GM18867 (cell line): ENCODE data around the gene IL25.
"Not testable (repeated sequence)": the region's sequence is repeated elsewhere in the genome, so short reads cannot be mapped to it uniquely, and the experiment has no call there.

ENCODE experiments used
- ATAC-seq: cut with Tn5 transposase; IDR thresholded peaks from one replicate; pipeline ENCODE4 v1.9.1; 2021; ENCODE audit warnings: mild to moderate bottlenecking, moderate library complexity; ENCODE audit not compliant: unreplicated experiment

Gene IL25

DNA sequence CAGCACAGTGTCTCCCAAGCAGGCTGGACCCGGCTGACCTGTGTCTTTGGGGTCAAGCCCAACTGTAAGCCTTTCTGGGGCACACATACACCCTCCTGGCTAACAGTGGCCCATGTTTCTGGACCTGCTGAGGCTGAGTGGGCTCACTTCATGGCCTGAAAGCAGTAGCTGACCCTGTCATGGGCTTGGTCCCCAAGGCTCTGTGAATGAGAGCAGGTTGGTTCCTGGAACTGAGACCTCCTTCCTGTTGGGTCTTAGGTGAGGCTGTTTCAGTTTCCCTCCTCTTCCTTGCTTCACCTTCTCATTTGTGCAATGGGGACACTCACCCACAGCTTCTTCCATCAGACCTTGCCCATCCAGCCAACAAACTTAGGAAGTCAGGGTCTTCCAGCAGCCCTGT lies 744 bp upstream of the IL25 start:
- ATAC-seq: no peak

DNA sequence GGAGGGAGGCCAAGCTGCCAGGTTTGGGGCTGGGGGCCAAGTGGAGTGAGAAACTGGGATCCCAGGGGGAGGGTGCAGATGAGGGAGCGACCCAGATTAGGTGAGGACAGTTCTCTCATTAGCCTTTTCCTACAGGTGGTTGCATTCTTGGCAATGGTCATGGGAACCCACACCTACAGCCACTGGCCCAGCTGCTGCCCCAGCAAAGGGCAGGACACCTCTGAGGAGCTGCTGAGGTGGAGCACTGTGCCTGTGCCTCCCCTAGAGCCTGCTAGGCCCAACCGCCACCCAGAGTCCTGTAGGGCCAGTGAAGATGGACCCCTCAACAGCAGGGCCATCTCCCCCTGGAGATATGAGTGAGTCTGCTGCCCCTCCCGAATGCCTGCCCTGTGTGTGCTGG lies 432 bp downstream of the IL25 start:
- ATAC-seq: no peak

DNA sequence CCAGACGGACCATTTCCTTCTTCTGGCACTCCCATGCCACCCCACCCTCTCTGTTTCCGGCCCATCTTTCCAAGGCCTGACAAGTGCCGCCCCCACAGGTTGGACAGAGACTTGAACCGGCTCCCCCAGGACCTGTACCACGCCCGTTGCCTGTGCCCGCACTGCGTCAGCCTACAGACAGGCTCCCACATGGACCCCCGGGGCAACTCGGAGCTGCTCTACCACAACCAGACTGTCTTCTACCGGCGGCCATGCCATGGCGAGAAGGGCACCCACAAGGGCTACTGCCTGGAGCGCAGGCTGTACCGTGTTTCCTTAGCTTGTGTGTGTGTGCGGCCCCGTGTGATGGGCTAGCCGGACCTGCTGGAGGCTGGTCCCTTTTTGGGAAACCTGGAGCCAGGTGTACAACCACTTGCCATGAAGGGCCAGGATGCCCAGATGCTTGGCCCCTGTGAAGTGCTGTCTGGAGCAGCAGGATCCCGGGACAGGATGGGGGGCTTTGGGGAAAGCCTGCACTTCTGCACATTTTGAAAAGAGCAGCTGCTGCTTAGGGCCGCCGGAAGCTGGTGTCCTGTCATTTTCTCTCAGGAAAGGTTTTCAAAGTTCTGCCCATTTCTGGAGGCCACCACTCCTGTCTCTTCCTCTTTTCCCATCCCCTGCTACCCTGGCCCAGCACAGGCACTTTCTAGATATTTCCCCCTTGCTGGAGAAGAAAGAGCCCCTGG lies 3.1 kb downstream of the IL25 start:
- no peak for ATAC-seq

- ATAC-seq: no peak
Measured at GRCh38 chr14:23376482-23377197, 4.0 kb downstream of the IL25 start, which contains the start of gene CMTM5. Gene CMTM5, plus strand, starts transcription at chr14:23377046. Its CDS starts 206 bp downstream, at chr14:23377252.

GRCh38 chr14:23377198-23377550 lies 4.6 kb downstream of the IL25 start:
- no peak for ATAC-seq

- no peak for ATAC-seq
Measured at GRCh38 chr14:23377573-23378563, 5.3 kb downstream of the IL25 start.

- no peak for ATAC-seq
Measured at GRCh38 chr14:23378612-23379220, 6.1 kb downstream of the IL25 start.

GRCh38 chr14:23379366-23380196 lies 7.0 kb downstream of the IL25 start:
- peak; percentile 55 for ATAC-seq

DNA sequence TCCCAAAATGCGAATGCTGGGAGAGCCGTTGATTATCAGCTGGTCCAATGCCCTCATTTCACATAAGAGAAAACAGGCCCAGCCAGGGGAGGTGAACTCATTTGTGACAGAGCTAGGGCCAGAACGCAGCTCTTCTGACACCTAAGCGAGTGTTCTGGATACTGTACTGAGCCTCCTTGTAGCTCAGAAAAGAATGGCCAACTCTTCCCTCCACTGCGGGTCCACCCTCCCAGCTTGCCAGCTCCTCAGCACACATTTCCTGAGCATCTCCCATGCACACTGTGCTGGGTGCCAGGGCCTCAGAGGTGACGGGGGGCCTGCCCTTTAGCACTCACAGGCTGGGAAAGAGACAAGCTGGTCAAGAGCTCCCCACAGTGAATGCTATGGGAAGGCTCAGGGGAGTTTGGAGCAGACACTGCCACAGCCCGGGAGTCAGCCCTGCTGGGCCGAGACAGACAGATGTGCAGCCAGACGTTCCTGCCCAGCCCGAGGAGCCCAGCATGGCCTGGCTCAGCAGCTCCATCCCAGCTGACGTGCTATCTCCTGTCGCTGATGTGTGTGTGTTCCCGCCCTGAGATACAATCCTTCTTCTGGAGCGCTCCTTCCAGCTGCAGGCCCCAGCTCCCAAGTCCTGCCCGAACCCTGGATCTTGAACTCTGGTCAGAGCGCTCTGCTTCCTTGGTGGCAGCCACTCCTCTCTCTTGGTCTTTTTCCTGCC lies 7.7 kb downstream of the IL25 start:
- ATAC-seq: no peak

DNA sequence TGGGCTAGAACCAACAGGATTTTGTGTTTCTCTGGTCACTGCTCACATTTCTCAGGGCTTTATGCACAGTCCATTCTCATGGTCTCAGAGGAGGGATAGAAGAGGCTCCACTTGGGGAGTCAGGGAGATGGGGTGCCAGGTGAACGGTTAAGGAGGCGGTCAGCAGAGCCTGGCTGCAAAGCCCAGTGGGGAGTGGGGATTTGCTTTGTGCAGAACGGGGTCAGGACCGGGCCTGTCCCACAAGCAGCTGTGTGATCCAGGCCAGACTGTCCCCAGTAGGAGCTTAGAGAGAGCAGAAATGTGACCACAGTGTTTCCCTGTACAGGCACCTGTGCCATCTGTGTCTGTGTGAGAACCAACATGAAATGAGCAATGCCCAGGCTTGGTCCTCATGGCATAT lies 8.4 kb downstream of the IL25 start:
- ATAC-seq: no peak

GRCh38 chr14:23381871-23382270 lies 9.3 kb downstream of the IL25 start:
- ATAC-seq: no peak

GRCh38 chr14:23382276-23382675 lies 9.7 kb downstream of the IL25 start:
- ATAC-seq: no peak

DNA sequence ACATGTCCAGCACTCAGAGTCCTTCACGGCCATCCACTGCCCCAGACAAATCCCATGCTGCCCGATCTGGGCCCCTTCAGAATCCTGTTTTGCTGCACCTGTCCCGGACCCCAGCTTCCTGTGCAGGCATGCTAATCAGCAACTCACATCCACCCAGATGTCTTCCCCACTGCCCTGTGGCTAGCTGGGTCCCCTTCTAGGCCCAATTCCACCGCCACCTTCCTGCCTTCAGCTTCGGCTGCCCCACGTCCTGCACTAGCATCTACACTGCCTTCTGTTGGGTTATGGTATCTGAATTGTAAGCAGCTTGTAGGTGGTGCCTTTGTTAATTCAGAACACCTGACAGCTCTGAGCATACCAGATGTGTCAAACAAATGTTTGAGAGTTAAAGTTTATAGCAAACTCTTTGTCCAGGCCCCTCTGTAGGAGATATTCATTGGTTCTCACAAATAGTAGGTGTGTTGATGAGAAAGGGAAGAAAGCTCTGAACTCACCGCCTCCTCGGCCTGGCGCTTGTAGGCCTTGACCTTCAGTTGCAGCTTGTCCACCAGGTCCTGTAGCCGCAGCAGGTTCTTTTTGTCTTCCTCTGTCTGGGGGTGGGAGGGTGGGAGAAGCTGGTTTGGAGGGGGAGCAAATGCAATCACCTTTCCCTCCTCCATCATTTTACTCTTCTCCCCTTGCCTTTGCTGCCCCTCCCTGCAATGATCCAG lies 10.3 kb downstream of the IL25 start:
- no peak for ATAC-seq

GRCh38 chr14:23384364-23385080 lies 11.9 kb downstream of the IL25 start:
- ATAC-seq: no peak

- ATAC-seq: no peak
Measured at GRCh38 chr14:23385244-23385641, 12.6 kb downstream of the IL25 start.

DNA sequence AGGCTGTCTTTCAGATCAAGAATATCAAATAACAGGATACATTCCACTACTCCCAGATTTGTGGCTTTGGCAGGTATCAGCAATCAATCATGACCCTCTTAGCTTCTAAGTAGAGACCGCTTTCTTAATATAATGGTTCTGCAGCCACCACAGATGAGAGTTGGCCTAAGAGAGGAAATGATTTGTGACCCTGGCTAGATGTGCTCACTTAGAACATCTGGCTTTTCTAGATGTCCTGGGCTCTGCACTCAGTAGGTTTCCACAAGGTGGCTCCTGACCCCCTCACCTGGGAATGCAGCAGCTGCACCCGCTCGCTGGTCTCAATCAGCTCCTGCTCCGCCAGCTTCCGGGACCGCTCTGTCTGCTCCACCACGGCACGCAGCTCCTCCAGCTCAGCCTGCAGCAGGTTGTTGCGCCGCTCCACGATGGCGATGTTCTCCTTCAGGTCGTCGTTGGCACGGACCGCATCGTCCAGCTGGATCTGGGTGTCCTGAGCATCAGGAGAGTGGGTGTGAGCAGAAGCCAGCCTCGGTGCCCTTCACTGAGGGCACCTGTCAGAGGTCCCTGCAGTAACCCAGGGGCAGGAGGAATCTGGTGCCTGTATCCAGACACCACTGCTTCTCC lies 13.1 kb downstream of the IL25 start:
- no peak for ATAC-seq

DNA sequence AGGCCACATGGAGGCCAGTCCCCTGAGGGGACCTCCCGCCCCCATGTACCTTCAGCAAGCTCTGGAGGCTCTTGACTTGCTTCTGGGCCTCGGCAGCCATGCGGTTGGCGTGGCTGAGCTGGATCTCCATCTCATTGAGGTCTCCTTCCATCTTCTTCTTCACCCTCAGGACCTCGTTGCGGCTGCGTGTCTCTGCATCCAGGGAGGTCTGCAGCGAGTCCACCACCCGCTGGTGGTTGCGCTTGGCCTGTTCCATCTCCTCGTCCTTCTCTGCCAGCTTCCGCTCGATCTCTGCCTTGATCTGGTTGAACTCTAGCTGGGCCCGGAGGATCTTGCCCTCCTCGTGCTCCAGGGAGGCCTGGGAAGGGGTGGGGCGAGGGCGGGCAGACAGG lies 13.7 kb downstream of the IL25 start:
- ATAC-seq: not testable (repeated sequence)

GRCh38 chr14:23386999-23387398 lies 14.4 kb downstream of the IL25 start:
- no peak for ATAC-seq
